Activated naive CD8-positive, alpha-beta T cell treated with anti-CD3 and anti-CD28 coated beads, Interleukin-2, amount 10 ng/mL, durations not matched to agents 7 days and 5 days (primary cell): ENCODE results near the gene NMNAT2. TPM values are rescaled to one million over a fixed set of nuclear protein-coding genes. Genes with fewer than 3 reads are reported as not detected.
"Not testable (repeated sequence)": the region's sequence is repeated elsewhere in the genome, so short reads cannot be mapped to it uniquely, and the experiment has no call there.

ENCODE experiments used
- ATAC-seq: fragments of 150-1000 bp; cut with Tn5 transposase; one replicate; pipeline ENCODE4 v1.10.0; 2021; ENCODE audit warnings: low read depth, moderate library complexity
- POLR2A ChIA-PET: fragments of 350-600 bp; sonication (Branson Sonifier 250); formaldehyde crosslinking; loops from one replicate; lab custom pipeline; 2021; ENCODE audit warnings: antibody characterized with exemption; lab: Charles Lee
- DNase-seq: peaks from one replicate; pipeline ENCODE4 v3.0.0; 2021
- H3K27ac Mint-ChIP-seq: one replicate; pipeline ENCODE4 v1.8.0; 2022; ENCODE audit warnings: mild to moderate bottlenecking, mixed read lengths
- H3K27me3 Mint-ChIP-seq: one replicate; pipeline ENCODE4 v1.8.0; 2022; ENCODE audit warnings: mild to moderate bottlenecking, moderate library complexity, mixed read lengths
- H3K36me3 Mint-ChIP-seq: one replicate; pipeline ENCODE4 v1.8.0; 2021; ENCODE audit warnings: mild to moderate bottlenecking, mixed read lengths
- H3K4me1 Mint-ChIP-seq: one replicate; pipeline ENCODE4 v1.8.0; 2021; ENCODE audit warnings: mixed read lengths
- H3K4me3 Mint-ChIP-seq: one replicate; pipeline ENCODE4 v1.8.0; 2022; ENCODE audit warnings: mild to moderate bottlenecking, moderate library complexity, mixed read lengths
- H3K9me3 Mint-ChIP-seq: one replicate; pipeline ENCODE4 v1.8.0; 2021; ENCODE audit warnings: mixed read lengths
- total RNA-seq, 2 experiments: library from RNA; stranded (reverse); gene quantifications; one replicate each; pipeline ENCODE4 v1.2.3, GENCODE V29; 2021

NMNAT2 gene
- total RNA-seq, 2 experiments from 2014 or later, result not detected

DNA sequence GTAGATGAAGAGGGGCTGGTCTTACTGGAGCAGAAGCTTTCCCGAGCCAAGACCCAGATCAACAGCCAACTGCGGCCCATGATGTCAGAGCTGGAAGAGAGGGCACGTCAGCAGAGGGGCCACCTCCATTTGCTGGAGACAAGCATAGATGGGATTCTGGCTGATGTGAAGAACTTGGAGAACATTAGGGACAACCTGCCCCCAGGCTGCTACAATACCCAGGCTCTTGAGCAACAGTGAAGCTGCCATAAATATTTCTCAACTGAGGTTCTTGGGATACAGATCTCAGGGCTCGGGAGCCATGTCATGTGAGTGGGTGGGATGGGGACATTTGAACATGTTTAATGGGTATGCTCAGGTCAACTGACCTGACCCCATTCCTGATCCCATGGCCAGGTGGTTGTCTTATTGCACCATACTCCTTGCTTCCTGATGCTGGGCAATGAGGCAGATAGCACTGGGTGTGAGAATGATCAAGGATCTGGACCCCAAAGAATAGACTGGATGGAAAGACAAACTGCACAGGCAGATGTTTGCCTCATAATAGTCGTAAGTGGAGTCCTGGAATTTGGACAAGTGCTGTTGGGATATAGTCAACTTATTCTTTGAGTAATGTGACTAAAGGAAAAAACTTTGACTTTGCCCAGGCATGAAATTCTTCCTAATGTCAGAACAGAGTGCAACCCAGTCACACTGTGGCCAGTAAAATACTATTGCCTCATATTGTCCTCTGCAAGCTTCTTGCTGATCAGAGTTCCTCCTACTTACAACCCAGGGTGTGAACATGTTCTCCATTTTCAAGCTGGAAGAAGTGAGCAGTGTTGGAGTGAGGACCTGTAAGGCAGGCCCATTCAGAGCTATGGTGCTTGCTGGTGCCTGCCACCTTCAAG is 174.8 kb downstream of the NMNAT2 start:
- no peak for ATAC-seq
- no peaks in the 10 kb centered on the region for H3K4me1 Mint-ChIP-seq
- no peaks in the 10 kb centered on the region for H3K36me3 Mint-ChIP-seq
- H3K27ac Mint-ChIP-seq, result no peak overlapping the region
- no peaks in the 10 kb centered on the region for H3K9me3 Mint-ChIP-seq
- POLR2A ChIA-PET, result no interaction called here
- no peak for DNase-seq
- H3K27me3 Mint-ChIP-seq, result peaks cover 14% of the 10 kb centered on the region
- no peak overlapping the region for H3K4me3 Mint-ChIP-seq

DNA sequence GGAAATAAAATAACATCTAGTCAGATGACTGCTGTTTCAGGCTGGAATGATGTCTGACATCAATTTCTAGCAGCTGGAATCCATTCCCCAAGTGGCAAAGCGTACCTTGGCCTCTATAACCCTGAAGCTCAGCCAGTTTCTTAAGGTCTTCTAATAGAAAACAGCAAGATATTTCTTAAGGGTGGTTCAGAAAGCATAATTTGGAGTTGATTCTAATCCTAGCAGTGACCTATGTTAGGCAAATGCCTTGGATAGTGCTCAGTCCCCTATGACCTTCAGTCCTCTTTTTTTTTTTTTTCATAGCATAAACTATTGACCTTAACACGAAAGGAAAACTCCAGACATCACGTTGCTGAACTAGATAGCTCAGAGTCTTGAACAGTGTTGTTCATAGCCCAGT is 175.6 kb downstream of the NMNAT2 start:
- POLR2A ChIA-PET, result no interaction called here
- no peaks in the 10 kb centered on the region for H3K9me3 Mint-ChIP-seq

DNA sequence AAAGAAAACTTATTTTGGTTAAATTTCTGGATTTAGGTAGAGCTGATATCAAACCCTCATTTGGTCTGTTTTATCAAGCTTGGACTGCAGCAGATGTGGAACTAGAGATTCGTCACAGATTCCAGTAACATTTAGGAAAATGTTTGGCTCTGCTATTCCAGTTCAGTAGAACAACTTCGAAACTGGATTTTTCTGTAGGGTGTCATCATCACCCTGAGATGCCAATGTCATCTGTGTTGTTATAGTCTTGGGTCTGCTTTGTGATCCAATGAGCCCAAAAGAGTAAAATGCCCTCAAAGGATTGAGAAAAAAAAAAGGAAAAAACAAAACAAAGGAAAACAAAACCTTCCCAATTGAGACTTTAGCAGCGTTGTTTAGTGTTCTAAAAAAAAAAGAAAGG is 176.7 kb downstream of the NMNAT2 start:
- no peak for DNase-seq
- Mint-ChIP-seq H3K27me3 (peaks cover 5% of the 10 kb centered on the region), H3K4me3 (no peak overlapping the region), H3K4me1 (no peaks in the 10 kb centered on the region), H3K27ac (no peak overlapping the region), H3K9me3 (no peaks in the 10 kb centered on the region), H3K36me3 (no peaks in the 10 kb centered on the region)
- ATAC-seq, result no peak
- POLR2A ChIA-PET, result no interaction called here

More for the DNA sequence above, 175.6 kb downstream of the NMNAT2 start:
- Mint-ChIP-seq H3K27me3 (peaks cover 12% of the 10 kb centered on the region), H3K36me3 (no peaks in the 10 kb centered on the region), H3K4me1 (no peaks in the 10 kb centered on the region), H3K4me3 (no peak overlapping the region), H3K27ac (no peak overlapping the region)
- ATAC-seq, result no peak
- no peak for DNase-seq

DNA sequence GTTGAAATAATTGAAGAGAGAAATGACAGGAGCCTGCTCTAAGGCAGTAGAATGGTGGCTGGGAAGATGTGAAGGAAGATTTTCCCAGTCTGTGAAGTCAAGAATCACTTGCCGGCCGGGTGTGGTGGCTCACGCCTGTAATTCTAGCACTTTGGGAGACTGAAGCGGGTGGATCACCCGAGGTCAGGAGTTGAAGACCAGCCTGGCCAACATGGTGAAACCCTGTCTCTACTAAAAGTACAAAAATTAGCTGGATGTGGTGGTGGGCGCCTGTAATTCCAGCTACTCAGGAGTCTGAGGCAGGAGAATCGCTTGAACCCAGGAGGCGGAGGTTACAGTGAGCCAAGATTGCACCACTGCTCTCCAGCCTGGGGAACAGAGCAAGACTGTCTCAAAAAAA is 177.3 kb downstream of the NMNAT2 start:
- ATAC-seq, POLR2A ChIA-PET, H3K27me3 Mint-ChIP-seq, DNase-seq, H3K36me3 Mint-ChIP-seq, H3K4me3 Mint-ChIP-seq, H3K27ac Mint-ChIP-seq, H3K9me3 Mint-ChIP-seq, H3K4me1 Mint-ChIP-seq: not testable (repeated sequence)

DNA sequence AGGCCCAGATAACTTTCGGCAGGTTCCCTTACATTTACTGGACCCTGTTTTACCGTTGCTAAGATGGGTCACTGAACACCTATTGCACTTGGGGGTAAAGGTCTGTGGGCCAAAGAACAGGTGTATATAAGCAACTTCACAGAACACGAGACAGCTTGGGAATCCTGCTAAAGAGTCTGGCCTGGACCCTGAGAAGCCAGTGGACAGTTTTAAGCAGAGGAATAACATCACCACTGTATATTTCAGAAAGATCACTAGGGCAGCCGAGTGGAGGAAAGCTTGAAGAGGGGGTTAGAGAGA is 177.7 kb downstream of the NMNAT2 start:
- H3K27ac Mint-ChIP-seq, result no peak overlapping the region
- POLR2A ChIA-PET, result no interaction called here
- H3K4me1 Mint-ChIP-seq, result no peaks in the 10 kb centered on the region
- H3K4me3 Mint-ChIP-seq, result no peak overlapping the region
- H3K9me3 Mint-ChIP-seq, result no peaks in the 10 kb centered on the region
- no peak for ATAC-seq
- no peaks in the 10 kb centered on the region for H3K36me3 Mint-ChIP-seq
- peaks cover 5% of the 10 kb centered on the region for H3K27me3 Mint-ChIP-seq
- no peak for DNase-seq

DNA sequence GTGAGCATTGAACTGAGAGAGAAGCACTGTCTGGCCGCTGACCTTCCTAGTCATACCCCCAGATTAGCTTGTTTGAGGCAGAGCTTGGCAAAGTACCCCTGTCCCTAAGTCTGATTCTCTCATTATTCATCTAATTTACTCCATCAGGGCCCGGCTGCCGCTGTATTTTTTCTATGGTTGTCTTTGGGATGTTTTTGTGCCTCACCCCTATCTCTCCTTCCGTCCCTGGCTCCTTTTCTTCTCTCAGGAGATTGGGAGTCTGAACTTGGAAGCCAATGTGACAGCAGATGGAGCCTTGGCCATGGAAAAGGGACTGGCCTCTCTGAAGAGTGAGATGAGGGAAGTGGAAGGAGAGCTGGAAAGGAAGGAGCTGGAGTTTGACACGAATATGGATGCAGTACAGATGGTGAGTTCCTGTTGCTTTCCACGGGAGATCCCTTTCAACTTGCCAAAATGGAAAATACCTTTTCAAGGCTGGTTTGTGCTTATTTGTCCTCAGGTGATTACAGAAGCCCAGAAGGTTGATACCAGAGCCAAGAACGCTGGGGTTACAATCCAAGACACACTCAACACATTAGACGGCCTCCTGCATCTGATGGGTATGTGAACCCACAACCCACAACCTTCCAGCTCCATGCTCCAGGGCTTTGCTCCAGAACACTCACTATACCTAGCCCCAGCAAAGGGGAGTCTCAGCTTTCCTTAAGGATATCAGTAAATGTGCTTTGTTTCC is 178.2 kb downstream of the NMNAT2 start:
- no peaks in the 10 kb centered on the region for H3K4me1 Mint-ChIP-seq
- no peak for ATAC-seq
- peaks cover 5% of the 10 kb centered on the region for H3K27me3 Mint-ChIP-seq
- H3K9me3 Mint-ChIP-seq, result no peaks in the 10 kb centered on the region
- H3K4me3 Mint-ChIP-seq, result no peak overlapping the region
- POLR2A ChIA-PET, result no interaction called here
- no peak for DNase-seq
- no peak overlapping the region for H3K27ac Mint-ChIP-seq
- no peaks in the 10 kb centered on the region for H3K36me3 Mint-ChIP-seq

DNA sequence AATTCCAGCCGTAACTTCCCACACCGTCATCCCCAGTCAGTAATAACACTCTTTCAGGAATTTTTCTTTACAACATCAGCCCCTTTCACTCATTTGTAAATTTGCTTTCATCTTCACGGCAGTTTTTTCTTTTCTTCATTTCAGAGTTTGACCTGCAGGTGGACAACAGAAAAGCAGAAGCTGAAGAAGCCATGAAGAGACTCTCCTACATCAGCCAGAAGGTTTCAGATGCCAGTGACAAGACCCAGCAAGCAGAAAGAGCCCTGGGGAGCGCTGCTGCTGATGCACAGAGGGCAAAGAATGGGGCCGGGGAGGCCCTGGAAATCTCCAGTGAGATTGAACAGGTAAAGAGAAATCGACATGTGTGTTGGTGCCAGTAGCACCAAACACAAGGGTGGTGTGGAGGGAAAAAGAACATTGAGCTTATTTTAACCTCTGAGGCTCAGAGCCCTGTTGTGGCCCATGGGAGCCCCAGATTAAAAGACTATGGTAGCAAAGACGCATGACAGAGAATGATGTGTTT is 178.9 kb downstream of the NMNAT2 start:
- no peaks in the 10 kb centered on the region for H3K4me1 Mint-ChIP-seq
- no peaks in the 10 kb centered on the region for H3K36me3 Mint-ChIP-seq
- peaks cover 5% of the 10 kb centered on the region for H3K27me3 Mint-ChIP-seq

DNA sequence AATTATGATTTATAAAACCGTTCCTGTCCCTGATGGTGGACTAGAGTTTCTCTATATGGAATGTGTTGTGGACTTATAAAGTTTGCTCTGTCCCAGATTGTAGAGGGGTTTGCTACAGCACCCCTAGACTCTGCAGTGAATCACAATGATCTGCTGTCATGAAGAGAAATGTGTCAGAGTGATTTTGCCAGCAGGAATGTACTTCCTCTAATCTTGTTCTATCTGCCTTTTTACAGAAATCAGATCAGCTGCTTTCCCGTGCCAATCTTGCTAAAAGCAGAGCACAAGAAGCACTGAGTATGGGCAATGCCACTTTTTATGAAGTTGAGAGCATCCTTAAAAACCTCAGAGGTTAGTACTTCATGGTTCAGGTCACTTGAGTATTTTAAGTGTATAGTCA is 180.1 kb downstream of the NMNAT2 start:
- H3K27ac Mint-ChIP-seq, result no peak overlapping the region
- no peak overlapping the region for H3K4me3 Mint-ChIP-seq
- H3K36me3 Mint-ChIP-seq, result no peaks in the 10 kb centered on the region
- DNase-seq (no peak), ATAC-seq (no peak)
- POLR2A ChIA-PET, result no interaction called here
- H3K4me1 Mint-ChIP-seq, result no peaks in the 10 kb centered on the region
- no peaks in the 10 kb centered on the region for H3K9me3 Mint-ChIP-seq
- peaks cover 5% of the 10 kb centered on the region for H3K27me3 Mint-ChIP-seq

More for the DNA sequence above, 178.9 kb downstream of the NMNAT2 start:
- POLR2A ChIA-PET, result no interaction called here
- Mint-ChIP-seq H3K27ac (no peak overlapping the region), H3K9me3 (no peaks in the 10 kb centered on the region), H3K4me3 (no peak overlapping the region)
- no peak for ATAC-seq
- DNase-seq, result no peak

DNA sequence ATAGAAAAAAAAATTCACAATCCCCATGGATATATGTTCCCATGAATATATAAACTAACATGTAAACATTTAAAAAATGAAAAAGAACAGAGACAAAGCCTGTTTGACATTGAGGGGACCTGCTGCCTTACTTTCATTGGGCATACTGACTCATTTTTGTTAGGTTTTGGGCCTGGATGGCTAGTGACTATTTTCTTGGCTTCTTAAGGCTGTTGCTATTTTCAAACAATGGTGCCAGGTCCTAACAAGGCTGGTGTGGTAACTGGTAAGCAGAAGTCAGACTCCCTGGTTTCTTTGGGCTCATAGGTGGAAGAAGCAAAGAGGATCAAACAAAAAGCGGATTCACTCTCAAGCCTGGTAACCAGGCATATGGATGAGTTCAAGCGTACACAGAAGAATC is 181.1 kb downstream of the NMNAT2 start:
- no peak for DNase-seq
- H3K36me3 Mint-ChIP-seq, result no peaks in the 10 kb centered on the region
- no peaks in the 10 kb centered on the region for H3K4me1 Mint-ChIP-seq
- no peaks in the 10 kb centered on the region for H3K9me3 Mint-ChIP-seq
- POLR2A ChIA-PET, result no interaction called here
- H3K27me3 Mint-ChIP-seq, result peaks cover 5% of the 10 kb centered on the region
- ATAC-seq, result no peak
- H3K27ac Mint-ChIP-seq, result no peak overlapping the region
- no peak overlapping the region for H3K4me3 Mint-ChIP-seq

DNA sequence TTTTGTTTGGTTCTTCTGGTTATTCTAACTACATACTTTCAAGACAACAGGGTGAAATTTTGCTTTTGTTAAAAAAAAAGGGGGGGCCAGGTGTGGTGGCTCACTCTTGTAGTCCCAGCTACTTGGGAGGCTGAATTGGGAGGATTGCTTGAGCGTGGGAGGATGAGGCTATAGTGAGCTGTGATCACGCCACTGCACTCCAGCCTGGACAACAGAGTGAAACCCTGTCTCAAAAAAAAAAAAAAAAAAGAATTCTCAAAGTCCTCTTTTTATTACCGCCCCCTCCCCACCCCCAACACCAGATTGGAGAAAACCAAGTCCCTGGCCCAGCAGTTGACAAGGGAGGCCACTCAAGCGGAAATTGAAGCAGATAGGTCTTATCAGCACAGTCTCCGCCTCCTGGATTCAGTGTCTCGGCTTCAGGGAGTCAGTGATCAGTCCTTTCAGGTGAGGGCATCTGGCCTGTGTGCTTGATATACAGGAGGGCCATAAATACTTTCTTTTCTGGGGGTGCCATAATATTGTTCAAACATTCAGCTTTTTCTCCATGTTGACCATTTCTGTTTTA is 181.9 kb downstream of the NMNAT2 start:
- POLR2A ChIA-PET, result interaction anchor here (0.6 kb wide), 1 partner anchor 401 kb away, joined by 3 read pairs; no protein-coding TSS in a partner anchor
- Mint-ChIP-seq H3K36me3 (no peaks in the 10 kb centered on the region), H3K27me3 (peaks cover 5% of the 10 kb centered on the region), H3K27ac (no peak overlapping the region), H3K4me3 (no peak overlapping the region), H3K4me1 (no peaks in the 10 kb centered on the region), H3K9me3 (no peaks in the 10 kb centered on the region)
- ATAC-seq (no peak), DNase-seq (no peak)

DNA sequence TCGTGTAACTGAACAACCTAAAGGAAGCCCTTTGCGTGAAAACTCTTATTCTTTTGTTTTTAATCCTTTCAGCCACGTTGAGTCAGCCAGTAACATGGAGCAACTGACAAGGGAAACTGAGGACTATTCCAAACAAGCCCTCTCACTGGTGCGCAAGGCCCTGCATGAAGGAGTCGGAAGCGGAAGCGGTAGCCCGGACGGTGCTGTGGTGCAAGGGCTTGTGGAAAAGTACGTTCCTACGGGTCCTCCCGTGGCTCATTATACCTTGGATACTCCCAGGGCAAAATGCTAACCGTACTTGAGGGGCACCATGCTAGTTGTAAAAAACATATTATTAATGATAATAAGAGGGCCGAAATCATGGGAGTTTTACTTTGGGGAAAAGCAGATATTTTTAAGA is 182.7 kb downstream of the NMNAT2 start:
- H3K36me3 Mint-ChIP-seq, result no peaks in the 10 kb centered on the region
- H3K4me3 Mint-ChIP-seq, result no peak overlapping the region
- peaks cover 1% of the 10 kb centered on the region for H3K27me3 Mint-ChIP-seq
- ATAC-seq, result no peak
- no peaks in the 10 kb centered on the region for H3K9me3 Mint-ChIP-seq
- DNase-seq, result no peak
- POLR2A ChIA-PET, result no interaction called here
- H3K4me1 Mint-ChIP-seq, result no peaks in the 10 kb centered on the region
- H3K27ac Mint-ChIP-seq, result no peak overlapping the region

DNA sequence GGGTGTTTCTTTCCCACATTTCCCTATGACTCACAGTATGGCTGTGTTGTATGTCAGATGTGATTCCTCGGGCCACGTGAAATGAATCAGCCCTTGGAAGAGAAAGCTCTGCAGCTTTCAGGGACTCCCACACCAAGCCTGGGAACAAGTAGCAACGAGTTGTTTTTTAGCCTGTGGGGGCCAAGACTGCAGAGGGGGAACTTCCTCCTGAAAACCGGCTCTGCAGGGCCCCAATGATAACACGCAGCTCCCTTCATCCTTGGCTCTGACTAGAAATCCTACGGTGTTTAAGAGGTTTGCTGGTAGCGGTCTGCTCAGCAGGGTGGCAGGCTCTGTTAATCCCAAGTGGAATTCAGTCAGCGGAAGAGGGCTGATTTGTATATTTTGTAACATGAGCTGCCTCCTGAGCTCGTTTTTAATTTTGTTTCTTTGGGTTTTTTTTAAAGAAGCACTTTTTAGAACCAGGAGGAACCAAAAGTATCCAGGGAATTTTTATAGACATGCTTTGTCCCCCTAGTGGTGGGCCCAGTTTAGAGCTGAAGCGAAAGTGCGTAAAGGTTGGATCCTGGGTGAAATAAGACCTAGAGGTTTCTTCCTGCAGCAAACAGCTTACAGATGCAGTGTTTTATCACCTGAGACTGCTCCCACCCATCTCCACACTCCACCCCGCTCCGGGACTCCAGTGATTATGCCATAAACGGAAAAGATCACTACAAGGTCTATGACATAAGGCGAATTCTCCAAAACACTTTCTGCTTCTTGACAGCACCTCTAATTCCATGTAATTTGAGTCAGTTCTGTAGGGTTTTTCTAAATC is 183.3 kb downstream of the NMNAT2 start:
- DNase-seq, result no peak
- H3K9me3 Mint-ChIP-seq, result no peaks in the 10 kb centered on the region
- H3K27ac Mint-ChIP-seq, result no peak overlapping the region
- H3K36me3 Mint-ChIP-seq, result no peaks in the 10 kb centered on the region
- no peak for ATAC-seq
- H3K4me3 Mint-ChIP-seq, result no peak overlapping the region
- H3K27me3 Mint-ChIP-seq, result no peaks in the 10 kb centered on the region
- H3K4me1 Mint-ChIP-seq, result no peaks in the 10 kb centered on the region
- POLR2A ChIA-PET, result no interaction called here

DNA sequence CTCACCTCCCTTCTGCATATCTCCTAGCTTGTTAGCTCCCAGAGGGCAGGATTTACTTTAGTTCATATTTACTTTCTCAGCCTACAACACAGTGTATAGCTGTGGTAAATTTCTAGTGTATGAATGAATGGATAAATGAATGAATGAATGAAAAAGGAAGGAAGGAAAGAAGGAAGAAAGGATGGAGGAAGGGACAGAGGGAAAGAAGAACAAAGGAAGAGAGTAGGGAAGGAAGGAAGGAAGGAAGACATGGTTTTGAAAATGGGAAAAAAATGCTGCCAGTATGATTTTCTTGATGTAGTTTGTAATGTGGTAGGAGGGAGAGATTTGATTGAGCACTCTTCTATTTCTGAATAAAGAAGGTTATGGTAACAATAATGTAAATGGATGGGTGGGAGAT is 185.1 kb downstream of the NMNAT2 start:
- POLR2A ChIA-PET, result no interaction called here
- H3K36me3 Mint-ChIP-seq, result no peaks in the 10 kb centered on the region
- ATAC-seq, result no peak
- H3K4me3 Mint-ChIP-seq, result no peak overlapping the region
- DNase-seq, result no peak
- H3K27me3 Mint-ChIP-seq, result no peaks in the 10 kb centered on the region
- no peak overlapping the region for H3K27ac Mint-ChIP-seq
- no peaks in the 10 kb centered on the region for H3K9me3 Mint-ChIP-seq
- H3K4me1 Mint-ChIP-seq, result no peaks in the 10 kb centered on the region
